ENCODE measurements around the gene BPIFB1.

BPIFB1 gene

GRCh38 chr20:33282991-33283555, at the start of gene BPIFB1:
Gene BPIFB1 (plus strand): TSS chr20:33283214. CDS start chr20:33286074, 2,860 bp downstream.
- TF ChIP-seq CTCF (IDR thresholded peaks at IDR 0.05; ENCODE audit: low read depth, low read length) (no peak), EZH2phosphoT487 (IDR thresholded peaks at IDR 0.05; ENCODE audit: low read depth) (no peak)
- Histone ChIP-seq H3K36me3 (replicated peaks; ENCODE audit: low read depth, low read length) (no peaks in the 10 kb centered on the region), H3K79me2 (ENCODE audit: low read length) (no peaks in the 10 kb centered on the region), H3K4me3 (ENCODE audit: low read length) (no peak within 1 kb of the TSS), H3K9me3 (ENCODE audit: insufficient read depth, low read length) (no peaks in the 10 kb centered on the region), H3K4me1 (ENCODE audit: low read length) (no peaks in the 10 kb centered on the region), H3K9ac (ENCODE audit: low read length) (no peak within 1 kb of the TSS), H3K27ac (ENCODE audit: low read length) (no peak within 1 kb of the TSS), H3K27me3 (ENCODE audit: low read depth, low read length) (peaks cover 49% of the 10 kb centered on the region), H4K20me1 (ENCODE audit: insufficient read depth, low read length) (no peaks in the 10 kb centered on the region), H2AFZ (ENCODE audit: low read depth, low read length) (no peak within 1 kb of the TSS), H3K4me2 (ENCODE audit: low read length) (no peak within 1 kb of the TSS)

GRCh38 chr20:33234050-33234449, 49.0 kb upstream of the BPIFB1 start:
- Histone ChIP-seq H3K79me2 (ENCODE audit: low read length) (no peaks in the 10 kb centered on the region), H3K9ac (ENCODE audit: low read length) (no peak overlapping the region), H3K4me3 (ENCODE audit: low read length) (no peak overlapping the region), H3K4me1 (ENCODE audit: low read length) (no peaks in the 10 kb centered on the region), H3K27me3 (ENCODE audit: low read depth, low read length) (peaks cover 59% of the 10 kb centered on the region), H3K4me2 (ENCODE audit: low read length) (no peak overlapping the region), H4K20me1 (ENCODE audit: insufficient read depth, low read length) (no peaks in the 10 kb centered on the region), H3K36me3 (replicated peaks; ENCODE audit: low read depth, low read length) (no peaks in the 10 kb centered on the region), H2AFZ (ENCODE audit: low read depth, low read length) (no peak overlapping the region), H3K27ac (ENCODE audit: low read length) (no peak overlapping the region), H3K9me3 (ENCODE audit: insufficient read depth, low read length) (no peaks in the 10 kb centered on the region)
- no peak for TF ChIP-seq CTCF (IDR thresholded peaks at IDR 0.05; ENCODE audit: low read depth, low read length)
- TF ChIP-seq EZH2phosphoT487 (IDR thresholded peaks at IDR 0.05; ENCODE audit: low read depth), result no peak

- no peak within 1 kb of the TSS for H3K4me2 ChIP-seq (ENCODE audit: low read length)
- H3K9ac ChIP-seq (ENCODE audit: low read length), result no peak within 1 kb of the TSS
- no peaks in the 10 kb centered on the region for H3K4me1 ChIP-seq (ENCODE audit: low read length)
- H3K9me3 ChIP-seq (ENCODE audit: insufficient read depth, low read length), result no peaks in the 10 kb centered on the region
- H3K4me3 ChIP-seq (ENCODE audit: low read length), result no peak within 1 kb of the TSS
- no peaks in the 10 kb centered on the region for H3K79me2 ChIP-seq (ENCODE audit: low read length)
- H3K27ac ChIP-seq (ENCODE audit: low read length), result no peak within 1 kb of the TSS
- peaks cover 64% of the 10 kb centered on the region for H3K27me3 ChIP-seq (ENCODE audit: low read depth, low read length)
- no peak within 1 kb of the TSS for H2AFZ ChIP-seq (ENCODE audit: low read depth, low read length)
- no peaks in the 10 kb centered on the region for H3K36me3 ChIP-seq (replicated peaks; ENCODE audit: low read depth, low read length)
- H4K20me1 ChIP-seq (ENCODE audit: insufficient read depth, low read length), result no peaks in the 10 kb centered on the region
- TF ChIP-seq CTCF (IDR thresholded peaks at IDR 0.05; ENCODE audit: low read depth, low read length) (no peak), EZH2phosphoT487 (IDR thresholded peaks at IDR 0.05; ENCODE audit: low read depth) (no peak)
These were observed 47.3 kb upstream of the BPIFB1 start, which contains the start of gene BPIFA1 for GRCh38 chr20:33235696-33236095. Gene BPIFA1 (plus strand): TSS chr20:33235996. CDS start chr20:33237712, 1,716 bp downstream.

GRCh38 chr20:33236351-33236750, 46.7 kb upstream of the BPIFB1 start:
- Histone ChIP-seq H3K4me2 (ENCODE audit: low read length) (no peak overlapping the region), H3K4me3 (ENCODE audit: low read length) (no peak overlapping the region), H3K27me3 (ENCODE audit: low read depth, low read length) (peaks cover 61% of the 10 kb centered on the region), H4K20me1 (ENCODE audit: insufficient read depth, low read length) (no peaks in the 10 kb centered on the region), H3K9me3 (ENCODE audit: insufficient read depth, low read length) (no peaks in the 10 kb centered on the region), H3K4me1 (ENCODE audit: low read length) (no peaks in the 10 kb centered on the region), H3K79me2 (ENCODE audit: low read length) (no peaks in the 10 kb centered on the region), H3K36me3 (replicated peaks; ENCODE audit: low read depth, low read length) (no peaks in the 10 kb centered on the region), H2AFZ (ENCODE audit: low read depth, low read length) (no peak overlapping the region), H3K9ac (ENCODE audit: low read length) (no peak overlapping the region), H3K27ac (ENCODE audit: low read length) (no peak overlapping the region)
- TF ChIP-seq EZH2phosphoT487 (IDR thresholded peaks at IDR 0.05; ENCODE audit: low read depth) (no peak), CTCF (IDR thresholded peaks at IDR 0.05; ENCODE audit: low read depth, low read length) (no peak)

All from OCI-LY3 (cell line).